ENCODE data around the gene OTX2. TPM values are rescaled to one million over a fixed set of nuclear protein-coding genes. Genes with fewer than 3 reads are reported as not detected.

Gene OTX2
- total RNA-seq, 1 experiment from 2014 or later: not detected

GRCh38 chr14:56814519-56814959 is 4.3 kb upstream of the OTX2 start:
- CTCF ChIA-PET: no interaction called here
- Histone ChIP-seq H3K27ac (ENCODE audit: low read length) (no peak overlapping the region), H3K9me3 (ENCODE audit: control insufficient read depth, insufficient read depth, low read depth, low read length) (no peaks in the 10 kb centered on the region), H3K36me3 (ENCODE audit: control insufficient read depth, insufficient read depth, low read length) (no peaks in the 10 kb centered on the region), H3K4me3 (ENCODE audit: low read depth in 2 of 2, low read length in 2 of 2) (no peak overlapping the region), H3K27me3 (ENCODE audit: control insufficient read depth, insufficient read depth, low read length) (peaks cover 26% of the 10 kb centered on the region), H3K4me1 (ENCODE audit: control insufficient read depth, insufficient read depth, low read length) (no peaks in the 10 kb centered on the region)
- POLR2A ChIA-PET: no interaction called here
- no peak for ATAC-seq
- no peak for DNase-seq (ENCODE audit: low read depth, low spot score)
- in situ Hi-C loops (cut with HindIII; ENCODE audit: low pct_unique_long_range_greater_than_20kb, low sequenced_read_pairs): no loop called here
- intact Hi-C loops (cut with micrococcal nuclease; ENCODE audit: unreplicated experiment): no loop called here
- BruUV-seq (replicated peaks): no TSS peak
- no peak for TF ChIP-seq TCF7L2 (IDR thresholded peaks at IDR 0.05; ENCODE audit: low read depth, low read length)

GRCh38 chr14:56813143-56813551 is 2.9 kb upstream of the OTX2 start:
- Histone ChIP-seq H3K27me3 (ENCODE audit: control insufficient read depth, insufficient read depth, low read length) (peaks cover 24% of the 10 kb centered on the region), H3K4me1 (ENCODE audit: control insufficient read depth, insufficient read depth, low read length) (no peaks in the 10 kb centered on the region), H3K4me3 (ENCODE audit: low read depth in 2 of 2, low read length in 2 of 2) (no peak overlapping the region), H3K27ac (ENCODE audit: low read length) (no peak overlapping the region), H3K9me3 (ENCODE audit: control insufficient read depth, insufficient read depth, low read depth, low read length) (no peaks in the 10 kb centered on the region), H3K36me3 (ENCODE audit: control insufficient read depth, insufficient read depth, low read length) (no peaks in the 10 kb centered on the region)
- ATAC-seq (no peak), DNase-seq (ENCODE audit: low read depth, low spot score) (no peak)
- intact Hi-C loops (cut with micrococcal nuclease; ENCODE audit: unreplicated experiment) (no loop called here), in situ Hi-C loops (cut with HindIII; ENCODE audit: low pct_unique_long_range_greater_than_20kb, low sequenced_read_pairs) (no loop called here)
- TF ChIP-seq TCF7L2 (IDR thresholded peaks at IDR 0.05; ENCODE audit: low read depth, low read length) (no peak), REST (IDR thresholded peaks at IDR 0.05; ENCODE audit: insufficient read depth in 1 of 2, low read depth in 2 of 2, low read length in 1 of 2) (no peak), SIN3A (IDR thresholded peaks at IDR 0.05; ENCODE audit: borderline replicate concordance, insufficient read depth, low read depth, low read length) (no peak), CTCF (IDR thresholded peaks at IDR 0.05) (no peak), POLR2AphosphoS5 (IDR thresholded peaks at IDR 0.05; ENCODE audit: low read depth, low read length) (no peak)
- CTCF ChIA-PET: no interaction called here
- no TSS peak for BruUV-seq (replicated peaks)
- POLR2A ChIA-PET: no interaction called here

- POLR2A ChIA-PET: no interaction called here
- Histone ChIP-seq H3K4me1 (ENCODE audit: control insufficient read depth, insufficient read depth, low read length) (no peaks in the 10 kb centered on the region), H3K36me3 (ENCODE audit: control insufficient read depth, insufficient read depth, low read length) (no peaks in the 10 kb centered on the region), H3K4me3 (ENCODE audit: low read depth in 2 of 2, low read length in 2 of 2) (no peak overlapping the region), H3K27me3 (ENCODE audit: control insufficient read depth, insufficient read depth, low read length) (peaks cover 24% of the 10 kb centered on the region), H3K9me3 (ENCODE audit: control insufficient read depth, insufficient read depth, low read depth, low read length) (no peaks in the 10 kb centered on the region), H3K27ac (ENCODE audit: low read length) (no peak overlapping the region)
- CTCF ChIA-PET: no interaction called here
- TF ChIP-seq SIN3A (IDR thresholded peaks at IDR 0.05; ENCODE audit: borderline replicate concordance, insufficient read depth, low read depth, low read length) (no peak), TCF7L2 (IDR thresholded peaks at IDR 0.05; ENCODE audit: low read depth, low read length) (no peak), CTCF (IDR thresholded peaks at IDR 0.05) (no peak), REST (IDR thresholded peaks at IDR 0.05; ENCODE audit: insufficient read depth in 1 of 2, low read depth in 2 of 2, low read length in 1 of 2) (no peak), POLR2AphosphoS5 (IDR thresholded peaks at IDR 0.05; ENCODE audit: low read depth, low read length) (no peak)
- in situ Hi-C loops (cut with HindIII; ENCODE audit: low pct_unique_long_range_greater_than_20kb, low sequenced_read_pairs): no loop called here
- ATAC-seq (no peak), DNase-seq (ENCODE audit: low read depth, low spot score) (no peak)
- intact Hi-C loops (cut with micrococcal nuclease; ENCODE audit: unreplicated experiment): no loop called here
- BruUV-seq (replicated peaks): no TSS peak
Observed at GRCh38 chr14:56812364-56813141, 2.3 kb upstream of the OTX2 start.

Data from Panc1 (cell line).